DND-41 (cell line): ENCODE measurements around the gene PRODH.
"Not testable (repeated sequence)": the region's sequence is repeated elsewhere in the genome, so short reads cannot be mapped to it uniquely, and the experiment has no call there.

Experiments
- ATAC-seq: fragments of 200-7000 bp; cut with Tn5 transposase; 3 replicates; pipeline ENCODE4 v1.9.1; 2021; ENCODE audit warnings: low read depth; ENCODE audit not compliant: insufficient read depth
- DNase-seq: peaks from one replicate; pipeline ENCODE4 v3.0.0-alpha.2; 2020
- H2AFZ ChIP-seq: 2 replicates; pipeline ENCODE4 v1.6.0; 2012; ENCODE audit warnings: low read depth, low read length
- H3K27ac ChIP-seq: 2 replicates; pipeline ENCODE4 v1.5.1; 2012; ENCODE audit warnings: low read length, inconsistent platforms
- H3K27me3 ChIP-seq: fragments of 200-600 bp; sonication (generic); 2 replicates; pipeline ENCODE4 v1.6.0; 2012; ENCODE audit warnings: low read length, mild to moderate bottlenecking, inconsistent platforms; ENCODE audit not compliant: insufficient read depth, poor library complexity
- H3K36me3 ChIP-seq: 2 replicates; pipeline ENCODE4 v1.5.1; 2012; ENCODE audit warnings: low read length, inconsistent platforms; ENCODE audit not compliant: insufficient read depth
- H3K4me1 ChIP-seq: 2 replicates; pipeline ENCODE4 v1.5.1; 2012; ENCODE audit warnings: mild to moderate bottlenecking, low read length; ENCODE audit not compliant: insufficient read depth
- H3K4me2 ChIP-seq: 2 replicates; pipeline ENCODE4 v1.6.0; 2012; ENCODE audit warnings: mild to moderate bottlenecking, moderate library complexity, low read length, inconsistent platforms; ENCODE audit not compliant: insufficient read depth
- H3K4me3 ChIP-seq, 2 experiments: fragments of 200-600 bp in 1 of 2; shearing (Covaris generic) in 1 of 2; 2 replicates each; pipeline ENCODE4 v1.5.1; 2012 to 2016; ENCODE audit warnings: inconsistent platforms in 2 of 2, low read length in 2 of 2, mild to moderate bottlenecking in 2 of 2, low read depth in 1 of 2, moderate library complexity in 1 of 2
- H3K79me2 ChIP-seq: 2 replicates; pipeline ENCODE4 v1.6.0; 2012; ENCODE audit warnings: low read length, inconsistent platforms; ENCODE audit not compliant: insufficient read depth
- H3K9ac ChIP-seq: 2 replicates; pipeline ENCODE4 v1.6.0; 2012; ENCODE audit warnings: low read depth, mild to moderate bottlenecking, inconsistent platforms, low read length, moderate library complexity
- H3K9me3 ChIP-seq: 2 replicates; pipeline ENCODE4 v1.5.1; 2012; ENCODE audit warnings: low read length, moderate library complexity, mild to moderate bottlenecking, inconsistent platforms; ENCODE audit not compliant: insufficient read depth, severe bottlenecking
- H4K20me1 ChIP-seq: 2 replicates; pipeline ENCODE4 v1.6.0; 2012; ENCODE audit warnings: low read length; ENCODE audit not compliant: insufficient read depth
- CTCF ChIP-seq: IDR thresholded peaks from 2 replicates; pipeline ENCODE4 v1.5.1; 2012; ENCODE audit warnings: borderline replicate concordance, low read length, moderate library complexity, mild to moderate bottlenecking; ENCODE audit not compliant: poor library complexity, severe bottlenecking; ENCODE audit errors: extremely low read depth
- EZH2 ChIP-seq: IDR thresholded peaks from 3 replicates; pipeline ENCODE4 v1.6.1; 2012; ENCODE audit warnings: borderline replicate concordance, low read depth, mild to moderate bottlenecking, moderate library complexity, low read length, inconsistent platforms; ENCODE audit not compliant: severe bottlenecking

Gene PRODH

GRCh38 chr22:18927573-18927972 is 8.5 kb downstream of the PRODH start:
- Histone ChIP-seq H3K27me3 (no peaks in the 10 kb centered on the region), H3K4me2 (no peak overlapping the region), H4K20me1 (no peaks in the 10 kb centered on the region), H3K4me1 (no peaks in the 10 kb centered on the region), H3K27ac (no peak overlapping the region), H3K9ac (no peak overlapping the region), H3K4me3 (no peak overlapping the region), H3K79me2 (no peaks in the 10 kb centered on the region), H3K9me3 (no peaks in the 10 kb centered on the region), H2AFZ (no peak overlapping the region), H3K36me3 (no peaks in the 10 kb centered on the region)
- no peak for TF ChIP-seq CTCF
- no peak for TF ChIP-seq EZH2
- ATAC-seq (no peak), DNase-seq (no peak)

- H2AFZ ChIP-seq: no peak overlapping the region
- ATAC-seq (no peak), DNase-seq (no peak)
- H3K27ac ChIP-seq: no peak overlapping the region
- H3K4me1 ChIP-seq: no peaks in the 10 kb centered on the region
- H4K20me1 ChIP-seq: no peaks in the 10 kb centered on the region
- H3K9me3 ChIP-seq: no peaks in the 10 kb centered on the region
- H3K4me3 ChIP-seq: no peak overlapping the region
- H3K36me3 ChIP-seq: no peaks in the 10 kb centered on the region
- no peak overlapping the region for H3K9ac ChIP-seq
- no peaks in the 10 kb centered on the region for H3K79me2 ChIP-seq
- no peak for TF ChIP-seq EZH2
- no peak for TF ChIP-seq CTCF
- no peak overlapping the region for H3K4me2 ChIP-seq
- H3K27me3 ChIP-seq: no peaks in the 10 kb centered on the region
Observed at GRCh38 chr22:18927020-18927419, 9.1 kb downstream of the PRODH start.

GRCh38 chr22:18925368-18926064 is 10.6 kb downstream of the PRODH start:
- DNase-seq (no peak), ATAC-seq (no peak)
- H3K9me3 ChIP-seq: no peaks in the 10 kb centered on the region
- no peak overlapping the region for H3K4me3 ChIP-seq
- H3K79me2 ChIP-seq: no peaks in the 10 kb centered on the region
- no peaks in the 10 kb centered on the region for H4K20me1 ChIP-seq
- H3K36me3 ChIP-seq: no peaks in the 10 kb centered on the region
- TF ChIP-seq CTCF (no peak), EZH2 (no peak)
- no peaks in the 10 kb centered on the region for H3K27me3 ChIP-seq
- H3K27ac ChIP-seq: no peak overlapping the region
- no peak overlapping the region for H2AFZ ChIP-seq
- H3K4me2 ChIP-seq: no peak overlapping the region
- no peak overlapping the region for H3K9ac ChIP-seq
- H3K4me1 ChIP-seq: no peaks in the 10 kb centered on the region

- H3K79me2 ChIP-seq, H3K9me3 ChIP-seq, DNase-seq, H3K9ac ChIP-seq, H3K4me3 ChIP-seq, H2AFZ ChIP-seq, H3K4me2 ChIP-seq, H4K20me1 ChIP-seq, H3K27ac ChIP-seq, H3K4me1 ChIP-seq, H3K36me3 ChIP-seq, H3K27me3 ChIP-seq, ATAC-seq: not testable (repeated sequence)
Observed at GRCh38 chr22:18920257-18920902, 15.7 kb downstream of the PRODH start.

- not testable (repeated sequence) for H3K27ac ChIP-seq, H4K20me1 ChIP-seq, ATAC-seq, H3K79me2 ChIP-seq, H3K4me2 ChIP-seq, H3K9ac ChIP-seq, H3K4me1 ChIP-seq, H3K27me3 ChIP-seq, DNase-seq, H3K36me3 ChIP-seq, H3K4me3 ChIP-seq, H3K9me3 ChIP-seq, H2AFZ ChIP-seq
Observed at GRCh38 chr22:18917818-18918217, 18.3 kb downstream of the PRODH start.

- ATAC-seq, H4K20me1 ChIP-seq, DNase-seq, H3K4me1 ChIP-seq, H3K27me3 ChIP-seq, H3K4me2 ChIP-seq, H2AFZ ChIP-seq, H3K4me3 ChIP-seq, H3K9ac ChIP-seq, H3K9me3 ChIP-seq, H3K36me3 ChIP-seq, H3K27ac ChIP-seq, H3K79me2 ChIP-seq: not testable (repeated sequence)
Observed at GRCh38 chr22:18915550-18915949, 20.5 kb downstream of the PRODH start.
